Mesenchymal stem cell (in vitro differentiated cells and primary cell): ENCODE data around the gene NME7.

Experiments
- DNase-seq: peaks from one replicate; pipeline ENCODE4 v3.0.0-alpha.2; 2013
- H2AFZ ChIP-seq: one replicate; pipeline ENCODE4 v1.6.1; 2013; ENCODE audit warnings: low read depth, mild to moderate bottlenecking, control low read depth, inconsistent platforms, low read length, moderate library complexity
- H2AK5ac ChIP-seq: 2 replicates; pipeline ENCODE4 v1.6.1; 2013; ENCODE audit warnings: low read length, moderate library complexity, mild to moderate bottlenecking, inconsistent platforms; ENCODE audit not compliant: severe bottlenecking
- H2BK120ac ChIP-seq: one replicate; pipeline ENCODE4 v1.6.1; 2013; ENCODE audit warnings: low read depth, mild to moderate bottlenecking, inconsistent platforms, low read length, moderate library complexity
- H2BK12ac ChIP-seq, 2 experiments: one replicate each; pipeline ENCODE4 v1.6.1; 2013; ENCODE audit warnings: inconsistent platforms in 2 of 2, low read length in 2 of 2, mild to moderate bottlenecking in 2 of 2, moderate library complexity in 2 of 2, control low read depth in 1 of 2
- H2BK15ac ChIP-seq: one replicate; pipeline ENCODE4 v1.6.1; 2013; ENCODE audit warnings: mild to moderate bottlenecking, low read depth, inconsistent platforms; ENCODE audit not compliant: poor library complexity, severe bottlenecking
- H2BK5ac ChIP-seq: 2 replicates; pipeline ENCODE4 v1.6.1; 2013; ENCODE audit warnings: low read depth, mild to moderate bottlenecking, low read length, control low read depth, inconsistent platforms; ENCODE audit not compliant: poor library complexity, severe bottlenecking
- H3K14ac ChIP-seq, 2 experiments: one replicate each; pipeline ENCODE4 v1.6.1; 2013; ENCODE audit warnings: inconsistent platforms in 2 of 2, low read length in 2 of 2, control low read depth in 1 of 2, mild to moderate bottlenecking in 1 of 2, moderate library complexity in 1 of 2
- H3K18ac ChIP-seq, 2 experiments: one replicate each; pipeline ENCODE4 v1.6.1; 2013; ENCODE audit warnings: inconsistent platforms in 2 of 2, low read length in 2 of 2, control low read depth in 1 of 2, low read depth in 1 of 2, mild to moderate bottlenecking in 1 of 2
- H3K23ac ChIP-seq, 2 experiments: one replicate each; pipeline ENCODE4 v1.6.1; 2013; ENCODE audit warnings: inconsistent platforms in 2 of 2, low read length in 2 of 2, mild to moderate bottlenecking in 2 of 2, moderate library complexity in 2 of 2, control low read depth in 1 of 2
- H3K27ac ChIP-seq: 2 replicates; pipeline ENCODE4 v1.5.1; 2013; ENCODE audit warnings: mild to moderate bottlenecking, moderate library complexity, low read length, control low read depth, inconsistent platforms; ENCODE audit not compliant: poor library complexity, severe bottlenecking
- H3K27me3 ChIP-seq, 2 experiments: 2 replicates each; pipeline versions ENCODE4 v1.6.1 to v1.7.0; 2013; ENCODE audit warnings: low read length in 2 of 2, mild to moderate bottlenecking in 2 of 2, moderate library complexity in 2 of 2, control low read depth in 1 of 2, inconsistent platforms in 1 of 2; ENCODE audit not compliant: control insufficient read depth in 1 of 2, insufficient read depth in 1 of 2
- H3K36me3 ChIP-seq, 2 experiments: 2 replicates each; pipeline versions ENCODE4 v1.6.1 to v1.7.0; 2013; ENCODE audit warnings: low read length in 2 of 2, control low read depth in 1 of 2, inconsistent platforms in 1 of 2, low read depth in 1 of 2, mild to moderate bottlenecking in 1 of 2; ENCODE audit not compliant: insufficient read depth in 2 of 2, control insufficient read depth in 1 of 2
- H3K4ac ChIP-seq, 2 experiments: one replicate each; pipeline ENCODE4 v1.6.1; 2013; ENCODE audit warnings: inconsistent platforms in 2 of 2, low read length in 2 of 2, mild to moderate bottlenecking in 2 of 2, moderate library complexity in 2 of 2, control low read depth in 1 of 2, low read depth in 1 of 2
- H3K4me1 ChIP-seq: 2 replicates; pipeline ENCODE4 v1.6.1; 2013; ENCODE audit warnings: low read depth, low read length, control low read depth; ENCODE audit not compliant: control insufficient read depth, insufficient read depth
- H3K4me2 ChIP-seq: 2 replicates; pipeline ENCODE4 v1.6.1; 2013; ENCODE audit warnings: low read length, mild to moderate bottlenecking, inconsistent platforms; ENCODE audit not compliant: poor library complexity, severe bottlenecking
- H3K4me3 ChIP-seq, 2 experiments: 2 replicates each; pipeline versions ENCODE4 v1.5.1 to v1.7.0; 2013; ENCODE audit warnings: low read length in 2 of 2, mild to moderate bottlenecking in 2 of 2, control low read depth in 1 of 2, low read depth in 1 of 2; ENCODE audit not compliant: insufficient read depth in 1 of 2
- H3K79me1 ChIP-seq: replicated peaks from 2 replicates; pipeline ENCODE4 v1.6.1; 2013; ENCODE audit warnings: mild to moderate bottlenecking, control low read depth, low read length, inconsistent platforms; ENCODE audit not compliant: poor library complexity, severe bottlenecking
- H3K9ac ChIP-seq: 2 replicates; pipeline ENCODE4 v1.7.0; 2013; ENCODE audit warnings: mild to moderate bottlenecking, low read length, moderate library complexity
- H3K9me3 ChIP-seq: 2 replicates; pipeline ENCODE4 v1.7.0; 2013; ENCODE audit warnings: mild to moderate bottlenecking, low read length; ENCODE audit not compliant: control insufficient read depth
- H4K8ac ChIP-seq: one replicate; pipeline ENCODE4 v1.6.1; 2013; ENCODE audit warnings: inconsistent platforms, mild to moderate bottlenecking, low read length, moderate library complexity
- H4K91ac ChIP-seq: one replicate; pipeline ENCODE4 v1.6.1; 2013; ENCODE audit warnings: mild to moderate bottlenecking, low read length, inconsistent platforms
- WGBS: methylation state at CpG from one replicate; pipeline ENCODE4 v1.1.7; 2013; ENCODE audit warnings: mixed read lengths; 5-methylcytosine and 5-hydroxymethylcytosine counted together

Gene NME7

GRCh38 chr1:169106921-169107602 lies 260.5 kb downstream of the NME7 start:
- Histone ChIP-seq H2AFZ (peak overlapping the region; percentile 48), H4K91ac (peak overlapping the region; percentile 86), H3K4me1 (peaks cover 28% of the 10 kb centered on the region), H2BK120ac (peak overlapping the region; percentile 68), H3K27ac (peak overlapping the region; percentile 61), H3K79me1 (no peaks in the 10 kb centered on the region), H3K4me3 (peak overlapping the region; percentile 85 to 98), H3K9ac (peak overlapping the region; percentile 77), H3K18ac (peak overlapping the region; percentile 93 to 97), H3K23ac (peak overlapping the region in 1 of 2 experiments; percentile 37), H4K8ac (peak overlapping the region; percentile 84), H2BK12ac (peak overlapping the region in 1 of 2 experiments; percentile 25), H2BK15ac (peak overlapping the region; percentile 31), H2AK5ac (no peak overlapping the region), H3K36me3 (peaks cover 0 to 3% of the 10 kb centered on the region in 2 experiments), H3K4ac (peak overlapping the region; percentile 47 to 61), H3K9me3 (no peaks in the 10 kb centered on the region), H3K4me2 (peak overlapping the region; percentile 72), H2BK5ac (peak overlapping the region; percentile 82), H3K14ac (peak overlapping the region in 1 of 2 experiments; percentile 94), H3K27me3 (peaks cover 0 to 28% of the 10 kb centered on the region in 2 experiments)
- DNase-seq, result peak; percentile 64
- WGBS, result 1% methylated on average over 40 of the region's 41 CpGs

- peak within 1 kb of the TSS; percentile 96 for H3K4me2 ChIP-seq
- peak within 1 kb of the TSS; percentile 45 to 50 for H2BK12ac ChIP-seq
- H4K8ac ChIP-seq, result peak within 1 kb of the TSS; percentile 84
- H3K27ac ChIP-seq, result peak within 1 kb of the TSS; percentile 61
- WGBS, result under 1% methylated on average over 55 of the region's 100 CpGs
- H4K91ac ChIP-seq, result peak within 1 kb of the TSS; percentile 86
- H3K23ac ChIP-seq, result peak within 1 kb of the TSS in 1 of 2 experiments; percentile 37
- H3K36me3 ChIP-seq, result no peaks in the 10 kb centered on the region
- H2BK15ac ChIP-seq, result peak within 1 kb of the TSS; percentile 31
- H3K9me3 ChIP-seq, result no peaks in the 10 kb centered on the region
- peak within 1 kb of the TSS in 1 of 2 experiments; percentile 94 for H3K14ac ChIP-seq
- H3K79me1 ChIP-seq, result no peaks in the 10 kb centered on the region
- peaks cover 0 to 28% of the 10 kb centered on the region in 2 experiments for H3K27me3 ChIP-seq
- peak within 1 kb of the TSS; percentile 82 for H2BK5ac ChIP-seq
- H3K4ac ChIP-seq, result peak within 1 kb of the TSS; percentile 47 to 61
- H2AK5ac ChIP-seq, result no peak within 1 kb of the TSS
- peak within 1 kb of the TSS; percentile 85 to 98 for H3K4me3 ChIP-seq
- peak within 1 kb of the TSS; percentile 68 for H2BK120ac ChIP-seq
- H2AFZ ChIP-seq, result peak within 1 kb of the TSS; percentile 78
- H3K9ac ChIP-seq, result peak within 1 kb of the TSS; percentile 77
- peaks cover 25% of the 10 kb centered on the region for H3K4me1 ChIP-seq
- H3K18ac ChIP-seq, result peak within 1 kb of the TSS; percentile 93 to 97
- peak; percentile 87 for DNase-seq
These were observed 261.3 kb downstream of the NME7 start, which contains the start of gene ATP1B1 for GRCh38 chr1:169106095-169106920. TSS of gene ATP1B1 (plus strand) at chr1:169106690. CDS start at chr1:169106830, 140 bp downstream.

GRCh38 chr1:169105434-169106094 lies 262.0 kb downstream of the NME7 start:
- no peak overlapping the region for H2BK120ac ChIP-seq
- H3K18ac ChIP-seq, result peak overlapping the region; percentile 59 to 79
- H3K4me2 ChIP-seq, result peak overlapping the region; percentile 96
- H2AFZ ChIP-seq, result peak overlapping the region; percentile 78
- H3K9ac ChIP-seq, result no peak overlapping the region
- H3K4me1 ChIP-seq, result peaks cover 23% of the 10 kb centered on the region
- DNase-seq, result peak; percentile 50
- no peaks in the 10 kb centered on the region for H3K9me3 ChIP-seq
- H3K36me3 ChIP-seq, result no peaks in the 10 kb centered on the region
- WGBS, result 6% methylated on average over 39 of the region's 47 CpGs
- peak overlapping the region in 1 of 2 experiments; percentile 1 for H3K23ac ChIP-seq
- H3K27me3 ChIP-seq, result peaks cover 0 to 28% of the 10 kb centered on the region in 2 experiments
- no peak overlapping the region for H2BK15ac ChIP-seq
- no peak overlapping the region for H3K27ac ChIP-seq
- H3K4me3 ChIP-seq, result peak overlapping the region; percentile 85 to 98
- H4K91ac ChIP-seq, result peak overlapping the region; percentile 72
- no peak overlapping the region for H4K8ac ChIP-seq
- H2BK12ac ChIP-seq, result peak overlapping the region; percentile 45 to 50
- peak overlapping the region; percentile 68 for H2BK5ac ChIP-seq
- no peak overlapping the region for H3K14ac ChIP-seq
- H3K79me1 ChIP-seq, result no peaks in the 10 kb centered on the region
- H3K4ac ChIP-seq, result no peak overlapping the region
- H2AK5ac ChIP-seq, result no peak overlapping the region
